SK-N-SH (cell line): ENCODE measurements around the gene IFNGR1. TPM values are rescaled to one million over a fixed set of nuclear protein-coding genes. Genes with fewer than 3 reads are reported as not detected.

Source experiments
- CTCF ChIA-PET: fragments of 300-600, 350-600 bp; formaldehyde crosslinking; extraction: SDS; loops from one replicate; lab custom pipeline; 2021; lab: Yijun Ruan, JAX
- POLR2A ChIA-PET: fragments of 350-600 bp; sonication (Branson Sonifier 250); formaldehyde crosslinking; extraction: SDS; loops from one replicate; lab custom pipeline; 2020; ENCODE audit warnings: antibody characterized with exemption, inconsistent platforms; lab: Yijun Ruan, JAX
- DNase-seq: peaks from one replicate; pipeline ENCODE4 v3.0.0; 2012
- H2AFZ ChIP-seq: fragments of 200-600 bp; sonication (generic); 2 replicates; pipeline ENCODE4 v1.8.1; 2016; ENCODE audit warnings: antibody characterized with exemption, mild to moderate bottlenecking, low read depth
- H3F3A ChIP-seq: fragments of 200-600 bp; sonication (generic); replicated peaks from 2 replicates; pipeline ENCODE3; 2016; ENCODE audit warnings: antibody characterized with exemption, mild to moderate bottlenecking; ENCODE audit not compliant: insufficient read depth
- H3K27ac ChIP-seq, 2 experiments: fragments of 200-500 bp in 1 of 2; fragments of 200-600 bp in 1 of 2; sonication (Bioruptor generic) in 1 of 2; sonication (generic), shearing (Covaris generic) in 1 of 2; 2 replicates each; pipeline versions ENCODE4 v1.5.1 to v1.6.1; 2014 to 2016; ENCODE audit warnings: low read depth in 2 of 2, inconsistent platforms in 1 of 2, low read length in 1 of 2, mild to moderate bottlenecking in 1 of 2, mixed read lengths in 1 of 2
- H3K27me3 ChIP-seq: fragments of 200-600 bp; sonication (generic), shearing (Covaris generic); 2 replicates; pipeline ENCODE4 v1.6.1; 2016; ENCODE audit warnings: mixed run types; ENCODE audit not compliant: insufficient read depth
- H3K36me3 ChIP-seq, 2 experiments: fragments of 200-500 bp in 1 of 2; fragments of 200-600 bp in 1 of 2; sonication (Bioruptor generic) in 1 of 2; sonication (generic) in 1 of 2; replicated peaks in 1 of 2; 2 replicates each; pipeline versions ENCODE3 to v1.5.1; 2014 to 2016; ENCODE audit warnings: low read length in 1 of 2, mild to moderate bottlenecking in 1 of 2; ENCODE audit not compliant: insufficient read depth in 2 of 2, control insufficient read depth in 1 of 2
- H3K4me1 ChIP-seq, 2 experiments: fragments of 200-500 bp in 1 of 2; fragments of 200-600 bp in 1 of 2; sonication (Bioruptor generic) in 1 of 2; sonication (generic), shearing (Covaris generic) in 1 of 2; 2 replicates each; pipeline versions ENCODE4 v1.5.1 to v1.6.1; 2014 to 2016; ENCODE audit warnings: low read depth in 1 of 2, low read length in 1 of 2, mixed run types in 1 of 2; ENCODE audit not compliant: insufficient read depth in 2 of 2, control insufficient read depth in 1 of 2
- H3K4me2 ChIP-seq: fragments of 200-600 bp; sonication (generic), shearing (Covaris generic); 2 replicates; pipeline ENCODE4 v1.6.1; 2017; ENCODE audit warnings: mixed run types
- H3K4me3 ChIP-seq, 2 experiments: fragments of 200-500 bp in 1 of 2; fragments of 200-600 bp in 1 of 2; sonication (Bioruptor generic) in 1 of 2; sonication (generic), shearing (Covaris generic) in 1 of 2; 2 replicates each; pipeline versions ENCODE4 v1.5.1 to v1.8.1; 2014 to 2016; ENCODE audit warnings: low read depth in 2 of 2, inconsistent platforms in 1 of 2, low read length in 1 of 2, mild to moderate bottlenecking in 1 of 2, mixed read lengths in 1 of 2, moderate library complexity in 1 of 2
- H3K79me2 ChIP-seq: fragments of 200-600 bp; sonication (generic); 2 replicates; pipeline ENCODE4 v1.8.1; 2017; ENCODE audit warnings: mild to moderate bottlenecking; ENCODE audit not compliant: insufficient read depth
- H3K9ac ChIP-seq: fragments of 200-600 bp; sonication (generic); 2 replicates; pipeline ENCODE4 v1.6.1; 2017; ENCODE audit warnings: mixed run types
- H3K9me2 ChIP-seq: fragments of 200-600 bp; sonication (generic); 2 replicates; pipeline ENCODE4 v1.6.1; 2017; ENCODE audit warnings: mixed run types
- H3K9me3 ChIP-seq: fragments of 200-600 bp; sonication (generic); 2 replicates; pipeline ENCODE4 v1.6.1; 2017; ENCODE audit warnings: mixed run types, mild to moderate bottlenecking, moderate library complexity
- H4K20me1 ChIP-seq: fragments of 200-600 bp; sonication (generic); 2 replicates; pipeline ENCODE4 v1.6.1; 2017; ENCODE audit warnings: mild to moderate bottlenecking, mixed run types; ENCODE audit not compliant: insufficient read depth
- ELF1 ChIP-seq: IDR thresholded peaks from 2 replicates; pipeline ENCODE4 v1.4.0; 2012
- EZH2phosphoT487 ChIP-seq: fragments of 200-600 bp; sonication (generic); IDR thresholded peaks from 2 replicates; pipeline ENCODE4 v1.6.1; 2017; ENCODE audit warnings: low read depth, mixed run types, mild to moderate bottlenecking, antibody characterized with exemption, moderate library complexity, borderline replicate concordance
- FOSL2 ChIP-seq: IDR thresholded peaks from 2 replicates; pipeline ENCODE4 v1.4.0; 2012; ENCODE audit warnings: low read depth, mild to moderate bottlenecking, moderate library complexity, borderline replicate concordance
- FOXJ3 ChIP-seq: sonication (generic); formaldehyde crosslinking; IDR thresholded peaks from 2 replicates; pipeline ENCODE4 v1.5.1; 2020; ENCODE audit warnings: mild to moderate bottlenecking, missing genetic modification reagents
- GABPA ChIP-seq: IDR thresholded peaks from 2 replicates; pipeline ENCODE4 v1.4.0; 2012; ENCODE audit warnings: low read depth, mild to moderate bottlenecking
- GATA2 ChIP-seq: sonication (generic); formaldehyde crosslinking; IDR thresholded peaks from 2 replicates; pipeline ENCODE4 v1.5.0; 2020; ENCODE audit warnings: mild to moderate bottlenecking, missing genetic modification reagents
- JUND ChIP-seq: IDR thresholded peaks from 2 replicates; pipeline ENCODE4 v1.4.0; 2012
- MEF2A ChIP-seq: IDR thresholded peaks from 2 replicates; pipeline ENCODE4 v1.4.0; 2012; ENCODE audit warnings: low read depth, borderline replicate concordance
- MXI1 ChIP-seq: IDR thresholded peaks from 2 replicates; pipeline ENCODE4 v1.6.1; 2012; ENCODE audit warnings: mild to moderate bottlenecking, low read depth, low read length, improper control_type of control experiment
- NFIC ChIP-seq: IDR thresholded peaks from 2 replicates; pipeline ENCODE4 v1.4.0; 2012; ENCODE audit warnings: borderline replicate concordance
- NRF1 ChIP-seq: IDR thresholded peaks from 2 replicates; pipeline ENCODE4 v1.6.1; 2012; ENCODE audit warnings: low read depth, mild to moderate bottlenecking, low read length
- POLR2AphosphoS5 ChIP-seq: IDR thresholded peaks from 2 replicates; pipeline ENCODE4 v1.6.1; 2012; ENCODE audit warnings: low read depth, low read length
- RCOR1 ChIP-seq: fragments of 150-350 bp; IDR thresholded peaks from 2 replicates; pipeline ENCODE4 v1.6.1; 2017; ENCODE audit warnings: antibody characterized with exemption, low read length
- RFX5 ChIP-seq: IDR thresholded peaks from 2 replicates; pipeline ENCODE4 v1.6.1; 2012; ENCODE audit warnings: mild to moderate bottlenecking, improper control_type of control experiment, low read length
- SIN3A ChIP-seq: IDR thresholded peaks from 2 replicates; pipeline ENCODE4 v1.6.1; 2012; ENCODE audit warnings: low read depth, mild to moderate bottlenecking, low read length, moderate library complexity, borderline replicate concordance
- SMC3 ChIP-seq: IDR thresholded peaks from 2 replicates; pipeline ENCODE4 v1.6.1; 2012; ENCODE audit warnings: low read depth, low read length, improper control_type of control experiment
- TAF1 ChIP-seq: IDR thresholded peaks from 2 replicates; pipeline ENCODE4 v1.6.1; 2012; ENCODE audit warnings: low read depth, mild to moderate bottlenecking, low read length, moderate library complexity, borderline replicate concordance
- TCF12 ChIP-seq: IDR thresholded peaks from 2 replicates; pipeline ENCODE4 v1.4.0; 2012
- WGBS: methylation state at CpG from one replicate; pipeline ENCODE4 v1.1.6; 2017; ENCODE audit warnings: low lambda C conversion rate; 5-methylcytosine and 5-hydroxymethylcytosine counted together
- polyA plus RNA-seq, 3 experiments: library from polyadenylated mRNA; depleted of rRNA; stranded (reverse); fragments of >200 nt; gene quantifications; 2 replicates each; pipeline ENCODE4 v1.2.3, GENCODE V29; 2012
- TF ChIP-seq, protein P1 (sequence below): IDR thresholded peaks from 2 replicates; pipeline ENCODE4 v1.4.0; 2012; ENCODE audit warnings: low read depth
- TF ChIP-seq, protein P2 (sequence below): fragments of 150-350 bp; IDR thresholded peaks from 2 replicates; pipeline ENCODE4 v1.6.1; 2016; ENCODE audit warnings: mild to moderate bottlenecking, low read depth, low read length
- TF ChIP-seq, protein P3 (sequence below): IDR thresholded peaks from 2 replicates; pipeline ENCODE4; 2012
- TF ChIP-seq, protein P4 (sequence below): fragments of 150-350 bp; IDR thresholded peaks from 2 replicates; pipeline ENCODE4 v1.6.1; 2017; ENCODE audit warnings: antibody characterized with exemption, low read length, low read depth, borderline replicate concordance
- TF ChIP-seq, protein P5 (sequence below): fragments of 200-600 bp; sonication (generic); IDR thresholded peaks from 2 replicates; pipeline ENCODE4 v1.6.1; 2017; ENCODE audit warnings: antibody characterized with exemption, mild to moderate bottlenecking, moderate library complexity

Gene IFNGR1
- polyA plus RNA-seq, 1 of the 3 experiments (the other 2 are of a cell fraction) = 11.5 TPM

DNA sequence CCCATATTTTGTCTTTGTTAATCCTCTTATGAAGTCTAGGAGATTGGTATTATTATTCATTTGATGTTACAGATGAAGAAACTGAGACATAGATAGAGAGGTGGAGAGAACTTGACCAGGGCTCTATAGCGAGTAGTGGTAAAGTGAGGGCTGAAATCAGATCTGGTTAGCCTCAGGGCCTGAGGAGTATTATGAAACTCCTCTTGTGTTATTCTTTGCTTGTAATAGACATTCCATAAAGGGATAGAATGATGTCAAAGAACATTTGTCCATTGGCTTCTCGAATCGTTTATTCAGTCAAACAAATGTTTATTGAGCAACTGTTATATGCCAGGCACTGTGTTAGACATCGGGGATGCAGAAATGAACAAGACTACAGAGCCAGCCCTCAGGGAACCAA, 45.7 kb downstream of the IFNGR1 start, which contains the start of gene IL22RA2:
Gene IL22RA2, minus strand, starts transcription at position 144 of the 400 bp plus-strand sequence. CDS start 11,895 bp downstream, outside the sequence.
- WGBS = 15% methylated on average over 4 of the region's 4 CpGs
- Histone ChIP-seq H3K9me3 (no peaks in the 10 kb centered on the region), H3K36me3 (no peaks in the 10 kb centered on the region), H4K20me1 (no peaks in the 10 kb centered on the region), H3K27ac (no peak within 1 kb of the TSS), H3K9me2 (no peaks in the 10 kb centered on the region), H3K9ac (no peak within 1 kb of the TSS), H3K27me3 (no peaks in the 10 kb centered on the region), H3F3A (no peaks in the 10 kb centered on the region), H3K4me1 (no peaks in the 10 kb centered on the region; a peak in 1 of 4 replicates), H3K79me2 (no peaks in the 10 kb centered on the region), H2AFZ (no peak within 1 kb of the TSS), H3K4me2 (no peak within 1 kb of the TSS), H3K4me3 (no peak within 1 kb of the TSS)
- no peak for TF ChIP-seq FOXJ3 (CRISPR knock-in tag)
- no peak for TF ChIP-seq SIN3A
- TF ChIP-seq, protein P1, sequence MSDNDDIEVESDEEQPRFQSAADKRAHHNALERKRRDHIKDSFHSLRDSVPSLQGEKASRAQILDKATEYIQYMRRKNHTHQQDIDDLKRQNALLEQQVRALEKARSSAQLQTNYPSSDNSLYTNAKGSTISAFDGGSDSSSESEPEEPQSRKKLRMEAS = no peak
- TF ChIP-seq MXI1 = no peak
- no peak for TF ChIP-seq POLR2AphosphoS5
- no peak for TF ChIP-seq FOSL2
- TF ChIP-seq NRF1 = no peak
- TF ChIP-seq, protein P2, sequence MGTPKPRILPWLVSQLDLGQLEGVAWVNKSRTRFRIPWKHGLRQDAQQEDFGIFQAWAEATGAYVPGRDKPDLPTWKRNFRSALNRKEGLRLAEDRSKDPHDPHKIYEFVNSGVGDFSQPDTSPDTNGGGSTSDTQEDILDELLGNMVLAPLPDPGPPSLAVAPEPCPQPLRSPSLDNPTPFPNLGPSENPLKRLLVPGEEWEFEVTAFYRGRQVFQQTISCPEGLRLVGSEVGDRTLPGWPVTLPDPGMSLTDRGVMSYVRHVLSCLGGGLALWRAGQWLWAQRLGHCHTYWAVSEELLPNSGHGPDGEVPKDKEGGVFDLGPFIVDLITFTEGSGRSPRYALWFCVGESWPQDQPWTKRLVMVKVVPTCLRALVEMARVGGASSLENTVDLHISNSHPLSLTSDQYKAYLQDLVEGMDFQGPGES = no peak
- TF ChIP-seq GABPA = no peak
- no peak for TF ChIP-seq MEF2A
- no peak for TF ChIP-seq RFX5
- no peak for DNase-seq
- CTCF ChIA-PET = interaction anchor here (1.7 kb wide), 1 partner anchor 79 kb away, joined by 6 read pairs; no protein-coding TSS in a partner anchor
- POLR2A ChIA-PET = no interaction called here

DNA sequence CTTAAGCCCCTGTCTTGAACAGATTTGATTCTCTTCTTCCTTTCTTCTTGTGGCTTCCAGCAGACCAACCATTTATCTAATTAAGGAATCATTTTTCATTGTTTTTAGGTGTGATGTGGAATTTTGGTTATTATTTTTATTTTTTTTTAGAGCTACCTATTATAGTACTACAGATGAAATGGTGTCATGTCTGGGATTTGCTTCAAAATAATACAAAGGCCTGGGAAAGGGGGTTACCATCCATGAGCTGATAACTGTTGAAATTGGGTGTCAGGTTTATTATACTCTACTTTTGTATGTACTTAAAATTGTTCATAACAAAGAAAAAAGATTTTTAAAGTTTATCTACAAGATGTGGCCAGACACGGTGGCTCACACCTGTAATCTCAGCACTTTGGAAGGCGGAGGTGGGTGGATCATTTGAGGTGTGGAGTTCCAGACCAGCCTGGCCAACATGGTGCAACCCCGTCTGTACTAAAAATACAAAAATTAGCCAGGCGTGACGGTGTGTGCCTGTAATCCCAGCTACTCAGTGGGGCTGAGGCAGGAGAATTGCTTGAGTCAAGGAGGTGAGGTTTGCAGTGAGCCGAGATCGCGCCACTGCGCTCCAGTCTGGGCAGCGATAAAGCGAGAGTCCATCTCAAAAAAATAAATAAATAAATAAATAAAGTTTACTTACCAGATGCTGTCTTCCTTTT, 46.3 kb downstream of the IFNGR1 start:
- no peaks in the 10 kb centered on the region; a peak in 1 of 4 replicates for H3K4me1 ChIP-seq
- H3K9me2 ChIP-seq = no peaks in the 10 kb centered on the region
- H3K4me3 ChIP-seq = no peak overlapping the region
- H3K9me3 ChIP-seq = no peaks in the 10 kb centered on the region
- H3F3A ChIP-seq = no peaks in the 10 kb centered on the region
- no peak overlapping the region for H3K27ac ChIP-seq
- ChIA-PET CTCF (interaction anchor here (1.7 kb wide), 1 partner anchor 78 kb away, joined by 6 read pairs; no protein-coding TSS in a partner anchor), POLR2A (no interaction called here)
- no peak overlapping the region for H3K9ac ChIP-seq
- no peaks in the 10 kb centered on the region for H3K27me3 ChIP-seq
- no peak for DNase-seq
- no peaks in the 10 kb centered on the region for H3K79me2 ChIP-seq
- no peak overlapping the region for H2AFZ ChIP-seq
- H3K4me2 ChIP-seq = no peak overlapping the region
- WGBS = 74% methylated on average over 11 of the region's 11 CpGs
- no peaks in the 10 kb centered on the region for H4K20me1 ChIP-seq
- no peaks in the 10 kb centered on the region for H3K36me3 ChIP-seq
- TF ChIP-seq ELF1 = no peak
- TF ChIP-seq RFX5 = no peak
- TF ChIP-seq, protein P1 = no peak
- TF ChIP-seq SMC3 = no peak
- TF ChIP-seq, protein P3, sequence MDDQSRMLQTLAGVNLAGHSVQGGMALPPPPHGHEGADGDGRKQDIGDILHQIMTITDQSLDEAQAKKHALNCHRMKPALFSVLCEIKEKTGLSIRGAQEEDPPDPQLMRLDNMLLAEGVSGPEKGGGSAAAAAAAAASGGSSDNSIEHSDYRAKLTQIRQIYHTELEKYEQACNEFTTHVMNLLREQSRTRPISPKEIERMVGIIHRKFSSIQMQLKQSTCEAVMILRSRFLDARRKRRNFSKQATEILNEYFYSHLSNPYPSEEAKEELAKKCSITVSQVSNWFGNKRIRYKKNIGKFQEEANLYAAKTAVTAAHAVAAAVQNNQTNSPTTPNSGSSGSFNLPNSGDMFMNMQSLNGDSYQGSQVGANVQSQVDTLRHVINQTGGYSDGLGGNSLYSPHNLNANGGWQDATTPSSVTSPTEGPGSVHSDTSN = no peak
- TF ChIP-seq GATA2 (CRISPR knock-in tag) = no peak
- no peak for TF ChIP-seq JUND
- TF ChIP-seq RCOR1 = no peak
- TF ChIP-seq, protein P4, sequence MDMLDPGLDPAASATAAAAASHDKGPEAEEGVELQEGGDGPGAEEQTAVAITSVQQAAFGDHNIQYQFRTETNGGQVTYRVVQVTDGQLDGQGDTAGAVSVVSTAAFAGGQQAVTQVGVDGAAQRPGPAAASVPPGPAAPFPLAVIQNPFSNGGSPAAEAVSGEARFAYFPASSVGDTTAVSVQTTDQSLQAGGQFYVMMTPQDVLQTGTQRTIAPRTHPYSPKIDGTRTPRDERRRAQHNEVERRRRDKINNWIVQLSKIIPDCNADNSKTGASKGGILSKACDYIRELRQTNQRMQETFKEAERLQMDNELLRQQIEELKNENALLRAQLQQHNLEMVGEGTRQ = no peak
- TF ChIP-seq FOXJ3 (CRISPR knock-in tag) = no peak
- no peak for TF ChIP-seq TAF1
- no peak for TF ChIP-seq GABPA
- TF ChIP-seq, protein P5, sequence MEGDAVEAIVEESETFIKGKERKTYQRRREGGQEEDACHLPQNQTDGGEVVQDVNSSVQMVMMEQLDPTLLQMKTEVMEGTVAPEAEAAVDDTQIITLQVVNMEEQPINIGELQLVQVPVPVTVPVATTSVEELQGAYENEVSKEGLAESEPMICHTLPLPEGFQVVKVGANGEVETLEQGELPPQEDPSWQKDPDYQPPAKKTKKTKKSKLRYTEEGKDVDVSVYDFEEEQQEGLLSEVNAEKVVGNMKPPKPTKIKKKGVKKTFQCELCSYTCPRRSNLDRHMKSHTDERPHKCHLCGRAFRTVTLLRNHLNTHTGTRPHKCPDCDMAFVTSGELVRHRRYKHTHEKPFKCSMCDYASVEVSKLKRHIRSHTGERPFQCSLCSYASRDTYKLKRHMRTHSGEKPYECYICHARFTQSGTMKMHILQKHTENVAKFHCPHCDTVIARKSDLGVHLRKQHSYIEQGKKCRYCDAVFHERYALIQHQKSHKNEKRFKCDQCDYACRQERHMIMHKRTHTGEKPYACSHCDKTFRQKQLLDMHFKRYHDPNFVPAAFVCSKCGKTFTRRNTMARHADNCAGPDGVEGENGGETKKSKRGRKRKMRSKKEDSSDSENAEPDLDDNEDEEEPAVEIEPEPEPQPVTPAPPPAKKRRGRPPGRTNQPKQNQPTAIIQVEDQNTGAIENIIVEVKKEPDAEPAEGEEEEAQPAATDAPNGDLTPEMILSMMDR = no peak
- no peak for TF ChIP-seq NFIC
- no peak for TF ChIP-seq EZH2phosphoT487
- TF ChIP-seq TCF12 = no peak
